GM21423 (cell line): ENCODE results near the gene PLPP2.

Experiments
- ATAC-seq: cut with Tn5 transposase; IDR thresholded peaks from one replicate; pipeline ENCODE4 v1.9.1; 2021; ENCODE audit warnings: mild to moderate bottlenecking, moderate library complexity; ENCODE audit not compliant: unreplicated experiment

The PLPP2 gene

DNA sequence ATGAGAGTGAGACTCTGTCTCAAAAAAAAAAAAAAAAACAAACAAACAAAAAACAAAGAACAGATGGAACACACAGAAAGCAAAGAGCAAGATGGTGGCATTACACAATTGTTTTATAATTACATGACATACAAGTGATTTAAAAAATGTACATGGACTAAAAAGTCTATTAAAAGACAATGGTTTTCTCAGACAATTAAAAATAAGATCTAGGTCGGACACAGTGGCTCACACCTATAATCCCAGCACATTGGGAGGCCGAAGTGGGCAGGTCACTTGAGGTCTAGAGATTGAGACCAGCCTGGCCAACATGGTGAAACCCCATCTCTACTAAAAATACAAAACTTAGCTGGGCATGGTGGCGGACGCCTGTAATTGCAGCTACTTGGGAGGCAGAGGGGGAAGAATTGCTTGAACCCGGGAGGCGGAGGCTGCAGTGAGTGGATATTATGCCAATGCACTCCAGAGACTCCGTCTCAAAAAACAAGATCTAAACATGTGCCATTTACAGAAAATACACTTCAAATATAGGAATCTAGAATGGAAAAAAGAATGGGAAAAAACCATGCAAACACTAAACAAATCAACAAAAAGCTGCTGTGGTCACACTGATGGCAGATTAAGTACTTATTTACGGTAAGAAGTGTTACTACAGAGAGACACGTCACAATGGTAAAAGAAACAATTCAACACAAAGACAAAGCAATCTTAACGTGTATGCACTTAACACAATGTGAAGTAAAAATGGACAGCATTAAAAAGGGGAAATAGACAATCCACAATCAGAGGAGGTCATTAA lies 26.7 kb upstream of the PLPP2 start:
- ATAC-seq = no peak

GRCh38 chr19:315811-316210 lies 24.6 kb upstream of the PLPP2 start:
- ATAC-seq = no peak

- ATAC-seq = no peak
Measured at GRCh38 chr19:313988-314815, 23.0 kb upstream of the PLPP2 start.

DNA sequence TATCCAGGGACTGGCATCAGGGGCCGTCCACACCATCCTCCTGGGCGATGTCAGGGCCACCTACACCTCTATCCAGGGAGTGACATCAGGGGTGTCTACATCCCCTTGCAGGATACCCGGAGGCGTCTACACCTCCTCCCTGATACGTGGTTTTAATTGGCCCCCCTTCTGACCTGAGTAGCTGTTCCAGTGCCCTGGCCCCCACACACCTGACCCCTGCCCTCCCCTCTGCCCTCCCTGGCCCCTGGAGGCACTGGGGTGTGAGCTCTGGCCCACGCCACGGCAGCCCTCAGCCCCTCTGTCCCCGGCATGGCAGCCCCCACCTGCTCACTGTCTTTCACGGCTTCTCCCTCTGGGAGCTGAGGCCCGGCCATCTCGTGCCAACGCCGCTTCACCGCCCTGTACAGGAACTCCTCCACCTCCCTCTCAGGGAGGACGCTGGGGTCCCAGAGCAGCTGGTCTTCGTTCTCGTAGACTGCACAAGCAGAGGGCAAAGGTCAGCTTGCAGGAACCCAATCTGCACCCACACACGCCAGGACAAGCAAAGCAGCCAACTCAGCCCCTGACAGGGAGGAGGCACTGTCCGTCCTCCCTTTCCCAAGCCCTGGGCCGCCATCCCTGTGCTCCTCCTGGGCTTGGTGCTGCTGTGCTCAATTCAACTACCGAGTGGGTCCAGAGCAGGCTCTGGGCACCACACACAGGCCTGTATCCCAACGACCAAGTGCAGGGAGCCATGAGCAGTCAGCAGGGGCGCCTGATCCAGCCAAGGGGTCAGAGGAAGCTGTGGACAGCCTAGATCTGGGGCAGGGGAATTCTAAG lies 22.2 kb upstream of the PLPP2 start:
- no peak for ATAC-seq

DNA sequence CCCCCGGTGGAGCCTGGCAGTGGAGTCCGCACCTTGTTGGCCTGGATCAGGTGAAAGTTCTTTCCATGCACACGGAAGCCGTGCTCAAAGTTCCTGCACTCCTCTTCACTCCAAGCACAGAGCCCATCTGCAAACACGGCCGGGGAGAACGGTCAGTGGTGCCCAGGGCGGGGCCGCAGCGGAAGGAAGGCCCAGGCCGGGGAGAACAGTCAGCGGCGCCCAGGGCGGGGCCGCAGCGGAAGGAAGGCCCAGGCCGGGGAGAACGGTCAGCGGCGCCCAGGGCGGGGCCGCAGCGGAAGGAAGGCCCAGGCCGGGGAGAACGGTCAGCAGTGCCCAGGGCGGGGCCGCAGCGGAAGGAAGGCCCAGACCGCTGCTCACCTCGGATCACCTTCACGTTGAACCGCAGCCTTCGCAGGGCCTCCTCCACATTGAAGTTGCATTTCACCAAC lies 20.6 kb upstream of the PLPP2 start:
- ATAC-seq = no peak

DNA sequence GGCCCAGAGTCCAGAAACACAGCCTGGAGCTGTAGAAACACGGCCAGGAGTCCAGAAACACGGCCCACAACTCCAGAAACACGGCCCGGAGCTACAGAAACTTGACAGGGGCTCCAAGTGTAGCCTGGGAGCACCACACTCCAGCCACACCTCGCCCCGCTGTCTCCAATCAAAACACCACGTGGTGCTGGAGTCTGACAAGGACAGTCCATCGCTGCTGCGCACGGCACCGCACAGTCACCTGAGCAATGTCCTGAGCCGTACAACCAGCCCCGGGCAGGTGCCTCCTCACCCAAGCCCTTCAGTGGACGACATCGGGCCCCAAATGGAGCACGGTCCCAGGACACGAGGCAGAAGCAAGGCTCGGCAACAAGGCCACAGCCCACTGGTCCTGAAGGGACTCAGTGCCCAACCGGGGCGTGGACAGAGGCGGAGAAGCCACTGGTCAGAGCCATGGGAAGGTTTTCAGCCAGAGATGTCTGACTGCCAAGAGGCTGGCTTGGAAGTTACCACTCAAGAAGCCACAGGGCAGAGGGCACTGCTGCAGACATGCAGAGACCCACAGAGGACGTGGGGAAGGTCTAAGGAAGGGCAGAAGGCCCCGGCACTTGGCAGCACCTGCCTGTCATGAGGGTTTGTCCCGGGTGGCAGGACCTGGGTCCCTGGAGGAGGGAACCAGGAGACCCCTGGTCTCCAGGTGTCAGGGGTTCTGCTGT lies 19.7 kb upstream of the PLPP2 start:
- ATAC-seq = no peak

GRCh38 chr19:310141-310651 lies 19.0 kb upstream of the PLPP2 start:
- ATAC-seq = no peak

DNA sequence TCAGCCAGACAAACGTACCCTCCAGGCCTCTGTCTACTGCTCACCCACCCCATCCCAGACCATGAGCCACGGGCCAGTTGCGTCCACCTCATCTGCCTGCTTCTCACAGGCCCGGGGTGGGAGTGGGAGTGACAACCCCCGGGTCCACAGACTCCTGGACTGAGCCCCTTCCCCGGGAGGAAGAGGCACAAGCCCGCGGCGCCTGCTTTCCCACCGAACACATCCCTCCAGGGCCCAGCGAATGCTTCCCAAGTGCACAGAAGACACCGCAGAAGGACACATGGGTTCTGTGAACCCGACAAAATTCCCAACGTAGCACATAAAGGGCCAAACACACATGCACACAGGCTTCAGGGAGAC lies 18.0 kb upstream of the PLPP2 start:
- ATAC-seq = no peak

GRCh38 chr19:308471-309205 lies 17.4 kb upstream of the PLPP2 start:
- no peak for ATAC-seq

DNA sequence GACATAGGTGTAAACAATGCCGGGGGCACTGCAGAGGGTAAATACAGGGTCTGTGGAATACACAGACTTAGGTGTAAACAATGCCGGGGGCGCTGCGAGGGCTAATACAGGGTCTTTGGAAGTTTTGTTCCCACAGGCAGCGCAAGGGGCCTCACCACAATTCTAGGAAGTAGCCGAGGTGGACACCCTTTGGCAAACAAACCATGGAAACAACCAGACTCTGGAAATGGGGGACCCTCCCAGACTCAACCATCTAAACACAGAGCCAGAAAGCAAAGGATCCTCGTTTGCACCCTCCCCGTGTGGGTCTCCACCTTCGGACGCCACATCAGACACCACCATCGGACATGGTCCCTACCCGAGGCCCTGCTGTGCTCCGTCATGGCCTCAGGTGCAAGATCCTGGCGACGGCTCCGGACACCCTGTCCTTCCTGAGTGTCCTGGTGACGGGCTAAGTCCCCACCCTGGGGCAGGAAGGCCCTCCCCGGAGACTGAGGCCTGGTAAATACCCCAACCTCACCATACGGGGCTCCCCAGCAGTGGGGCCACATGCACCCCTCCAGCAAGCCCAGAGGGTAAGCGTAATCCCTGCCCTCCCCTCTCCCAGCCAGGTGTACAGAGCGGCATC lies 16.7 kb upstream of the PLPP2 start:
- no peak for ATAC-seq

DNA sequence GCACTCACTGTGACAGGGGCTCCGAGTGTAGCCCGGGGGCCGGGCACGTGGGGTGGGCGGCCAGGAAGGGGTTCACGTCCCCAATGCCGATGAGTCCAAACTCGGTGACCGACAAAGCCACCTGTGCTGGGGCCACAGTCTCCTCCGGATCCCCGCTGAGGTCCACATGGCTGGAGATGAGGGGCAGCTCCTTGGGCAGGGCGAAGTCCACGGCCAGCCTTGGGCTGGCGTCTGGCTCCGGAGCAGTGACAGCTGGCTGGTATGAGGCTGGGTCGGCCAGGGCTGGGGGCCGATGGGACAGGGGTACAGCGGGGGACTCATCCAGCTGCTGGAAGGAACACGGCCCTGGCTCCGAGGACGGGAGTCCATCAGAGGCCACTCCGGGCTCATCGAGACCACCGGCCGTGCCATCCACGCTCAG lies 15.9 kb upstream of the PLPP2 start:
- no peak for ATAC-seq

- no peak for ATAC-seq
Measured at GRCh38 chr19:306151-306900, 15.1 kb upstream of the PLPP2 start.

DNA sequence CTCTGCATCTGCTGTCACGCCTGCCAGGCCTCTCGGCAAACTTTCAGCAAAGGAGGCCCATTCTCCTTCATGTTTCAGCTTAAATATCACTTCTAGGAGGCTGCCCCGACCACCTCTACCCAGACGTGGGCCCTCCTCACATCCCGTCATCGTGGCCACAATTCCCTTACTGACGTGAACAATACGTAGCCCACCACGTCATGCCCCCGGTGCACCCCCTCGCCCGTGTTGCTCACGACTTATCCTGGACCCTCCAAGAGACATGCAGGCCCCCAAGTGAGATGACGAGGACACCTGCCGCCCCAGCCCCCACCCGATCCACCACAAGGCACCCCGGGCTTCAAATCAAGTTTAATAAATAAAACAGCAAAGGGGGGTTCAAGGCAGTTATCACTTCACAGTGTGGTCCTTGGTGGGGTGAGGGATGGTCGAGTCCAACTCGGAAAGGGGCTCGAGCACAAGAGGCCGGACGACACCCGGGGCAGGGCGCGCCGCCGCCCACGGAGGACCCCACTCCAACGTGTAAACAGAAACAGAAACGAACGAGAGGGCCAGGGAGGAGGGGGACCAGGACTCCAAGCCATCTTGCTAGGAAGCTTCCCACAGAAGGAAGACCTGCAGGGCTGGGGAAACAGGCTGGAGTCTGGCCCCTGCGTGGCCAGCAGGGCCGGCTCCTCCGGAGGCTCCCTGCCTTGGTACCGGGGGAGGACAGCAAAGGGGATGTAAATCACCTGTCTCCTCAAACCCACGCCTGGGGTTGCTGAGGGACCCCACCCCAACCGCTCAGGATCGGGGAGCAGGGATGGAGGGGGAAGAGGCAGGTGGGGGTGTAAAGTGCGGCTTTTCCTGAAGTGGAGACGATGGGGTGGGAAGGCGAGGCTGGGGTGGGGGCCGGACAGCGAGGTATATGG lies 14.3 kb upstream of the PLPP2 start:
- ATAC-seq = no peak

DNA sequence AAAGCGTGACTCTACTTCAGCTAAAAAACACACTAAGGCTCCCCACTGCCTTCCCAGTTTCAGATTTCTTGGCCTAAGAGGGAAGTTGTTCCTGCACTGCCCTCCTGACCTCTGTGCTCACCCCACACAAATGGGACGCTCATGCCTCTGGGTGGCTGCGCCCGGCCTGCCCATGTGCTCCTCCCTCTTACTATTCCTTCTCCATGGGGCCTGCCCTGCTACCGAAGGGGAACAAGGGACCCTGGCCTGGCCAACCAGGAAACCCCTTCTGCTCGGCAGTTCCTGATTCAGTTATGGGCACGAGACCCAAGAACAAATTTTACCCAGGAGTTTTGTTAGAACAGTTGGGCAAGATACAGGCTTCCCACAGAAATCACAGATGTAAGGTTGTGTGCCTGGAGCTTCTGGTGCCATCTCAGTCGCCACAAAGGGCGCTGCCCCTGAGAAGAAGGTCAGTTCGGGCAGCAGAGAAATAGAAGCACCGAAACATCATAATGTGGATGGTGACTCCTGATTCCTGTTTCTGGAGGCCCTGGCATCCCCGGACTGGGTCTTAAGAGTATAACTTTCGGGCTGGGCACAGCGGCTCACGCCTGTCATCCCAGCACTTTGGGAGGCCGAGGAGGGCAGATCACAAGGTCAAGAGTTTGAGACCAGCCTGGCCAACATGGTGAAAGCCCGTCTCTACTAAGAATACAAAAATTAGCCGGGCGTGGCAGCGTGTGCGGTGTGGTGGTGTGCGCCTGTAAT lies 5.4 kb upstream of the PLPP2 start:
- ATAC-seq = no peak

DNA sequence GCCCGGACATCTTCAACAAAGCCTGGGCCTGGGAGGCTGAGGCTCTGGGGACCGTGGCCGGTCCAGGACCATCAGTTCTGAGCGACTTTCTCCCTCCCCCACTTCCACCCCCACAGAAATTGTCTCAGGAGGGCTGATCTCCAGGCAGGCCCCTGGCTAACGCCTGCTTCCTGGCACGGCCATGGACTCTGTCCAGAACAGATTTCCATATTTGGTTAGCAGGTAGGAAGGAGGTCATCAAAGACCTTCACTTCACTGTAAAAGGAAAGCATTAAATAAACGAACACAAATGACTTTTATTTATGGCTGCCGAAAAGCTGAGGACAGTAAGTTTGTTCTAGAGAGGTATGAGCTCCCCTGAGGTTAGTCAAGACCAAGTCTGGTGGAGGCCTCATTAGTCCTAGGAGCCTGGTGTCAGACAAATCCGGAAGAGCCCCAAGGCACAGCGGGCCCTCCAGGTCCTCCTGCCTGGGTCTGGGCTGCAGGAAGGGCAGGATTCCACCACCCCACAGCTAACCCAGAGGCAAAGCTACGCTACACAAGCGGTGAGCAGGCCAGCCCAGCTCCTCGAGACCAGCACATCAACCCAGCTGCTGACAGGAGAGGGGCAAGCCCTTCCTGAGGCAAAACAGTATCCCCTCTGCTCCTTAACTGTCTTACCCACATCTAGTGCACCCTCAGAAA lies 4.6 kb upstream of the PLPP2 start:
- no peak for ATAC-seq

DNA sequence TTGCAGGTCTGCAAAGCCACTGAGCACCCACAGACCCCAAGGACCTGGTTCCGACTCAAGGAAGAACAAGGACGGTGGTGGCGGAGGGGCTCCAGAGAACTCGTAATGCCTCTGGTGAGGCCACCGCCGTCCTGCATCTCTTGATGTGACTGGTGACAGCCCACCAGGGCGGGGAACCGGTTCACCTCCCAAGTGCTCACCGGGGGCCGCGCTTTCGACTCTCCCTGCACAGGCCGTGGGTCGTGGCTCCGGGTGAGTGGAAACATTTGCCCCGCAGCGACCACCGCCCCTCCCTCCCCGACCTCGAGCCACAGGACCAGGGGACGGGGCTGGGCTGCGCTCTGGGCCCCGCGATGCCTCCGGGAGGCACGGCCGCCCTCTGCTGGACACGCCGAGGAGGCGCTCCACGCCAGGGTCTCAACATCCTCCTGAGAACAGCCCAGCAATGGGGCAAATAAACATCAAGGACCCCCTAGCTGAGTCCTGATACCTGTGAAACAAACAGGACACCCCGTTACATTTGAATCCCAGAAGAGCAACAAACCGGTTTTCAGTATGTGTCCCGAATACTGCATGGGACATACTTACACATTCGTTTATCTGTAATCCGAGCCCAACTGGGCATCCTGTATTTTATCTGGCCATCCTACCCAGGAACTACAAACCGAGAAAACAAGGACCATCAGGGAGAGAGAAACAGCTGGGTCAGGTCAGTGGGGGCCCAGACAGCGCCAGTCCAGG lies 3.9 kb upstream of the PLPP2 start:
- no peak for ATAC-seq
